Nephron progenitor cell (in vitro differentiated cells): ENCODE measurements around the gene TTLL6.

ENCODE experiments used
- DNase-seq: peaks from one replicate; pipeline ENCODE4 v3.0.0; 2021
- H3K27ac Mint-ChIP-seq: 2 replicates; pipeline ENCODE4 v1.8.0; 2021; ENCODE audit warnings: mild to moderate bottlenecking, moderate library complexity, mixed read lengths
- H3K27me3 Mint-ChIP-seq: 2 replicates; pipeline ENCODE4 v1.8.0; 2021; ENCODE audit warnings: mild to moderate bottlenecking, low read depth, mixed read lengths; ENCODE audit not compliant: poor library complexity
- H3K36me3 Mint-ChIP-seq: 2 replicates; pipeline ENCODE4 v1.8.0; 2021; ENCODE audit warnings: low read depth, mixed read lengths
- H3K4me1 Mint-ChIP-seq: 2 replicates; pipeline ENCODE4 v1.8.0; 2021; ENCODE audit warnings: mixed read lengths
- H3K4me3 Mint-ChIP-seq: 2 replicates; pipeline ENCODE4 v1.8.0; 2021; ENCODE audit warnings: mild to moderate bottlenecking, moderate library complexity, mixed read lengths
- H3K9me3 Mint-ChIP-seq: 2 replicates; pipeline ENCODE4 v1.8.0; 2021; ENCODE audit warnings: mild to moderate bottlenecking, moderate library complexity, mixed read lengths
- TF ChIP-seq, protein P1 (sequence below): fragments of 200-600 bp; sonication (generic); IDR thresholded peaks from 2 replicates; pipeline ENCODE4 v1.5.0; 2021; ENCODE audit warnings: antibody characterized with exemption

The TTLL6 gene

DNA sequence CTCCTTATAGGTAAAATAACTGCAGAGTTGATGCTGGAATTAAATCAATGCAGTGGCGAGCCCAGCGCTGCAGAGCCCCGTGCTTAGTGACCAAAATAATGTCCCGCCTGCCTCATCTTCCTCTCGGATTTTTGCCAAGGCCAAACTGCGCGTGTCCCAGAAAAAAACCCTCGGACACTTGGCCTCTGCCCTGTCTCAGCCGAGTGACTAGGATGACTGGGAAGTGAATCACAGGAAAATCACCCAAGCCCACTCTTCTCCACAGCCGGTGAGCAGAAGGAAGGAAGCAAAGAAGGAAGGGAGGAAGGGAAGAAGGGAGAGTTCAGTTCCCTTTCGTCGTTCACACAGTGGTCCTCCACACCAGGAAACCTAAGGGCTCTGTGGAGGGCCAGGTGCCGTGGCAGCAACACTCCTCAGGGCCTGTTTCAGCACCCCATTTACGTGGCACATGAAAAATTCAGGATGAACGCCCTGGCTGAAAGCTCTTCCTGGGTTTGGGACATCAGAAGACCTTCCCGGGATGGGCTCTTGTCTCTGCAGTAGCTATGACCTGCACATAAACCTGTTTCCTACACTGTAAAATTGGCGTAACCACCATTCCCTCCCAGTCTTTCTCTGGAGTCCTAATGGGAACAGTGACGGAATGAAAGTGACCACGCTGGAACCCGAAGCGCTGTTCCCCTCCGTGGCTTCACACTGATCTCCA is 63.1 kb downstream of the TTLL6 start:
- H3K9me3 Mint-ChIP-seq = no peaks in the 10 kb centered on the region
- peaks cover 29% of the 10 kb centered on the region for H3K4me1 Mint-ChIP-seq
- DNase-seq = no peak
- no peak overlapping the region for H3K4me3 Mint-ChIP-seq
- no peak overlapping the region for H3K27ac Mint-ChIP-seq
- TF ChIP-seq, protein P1, sequence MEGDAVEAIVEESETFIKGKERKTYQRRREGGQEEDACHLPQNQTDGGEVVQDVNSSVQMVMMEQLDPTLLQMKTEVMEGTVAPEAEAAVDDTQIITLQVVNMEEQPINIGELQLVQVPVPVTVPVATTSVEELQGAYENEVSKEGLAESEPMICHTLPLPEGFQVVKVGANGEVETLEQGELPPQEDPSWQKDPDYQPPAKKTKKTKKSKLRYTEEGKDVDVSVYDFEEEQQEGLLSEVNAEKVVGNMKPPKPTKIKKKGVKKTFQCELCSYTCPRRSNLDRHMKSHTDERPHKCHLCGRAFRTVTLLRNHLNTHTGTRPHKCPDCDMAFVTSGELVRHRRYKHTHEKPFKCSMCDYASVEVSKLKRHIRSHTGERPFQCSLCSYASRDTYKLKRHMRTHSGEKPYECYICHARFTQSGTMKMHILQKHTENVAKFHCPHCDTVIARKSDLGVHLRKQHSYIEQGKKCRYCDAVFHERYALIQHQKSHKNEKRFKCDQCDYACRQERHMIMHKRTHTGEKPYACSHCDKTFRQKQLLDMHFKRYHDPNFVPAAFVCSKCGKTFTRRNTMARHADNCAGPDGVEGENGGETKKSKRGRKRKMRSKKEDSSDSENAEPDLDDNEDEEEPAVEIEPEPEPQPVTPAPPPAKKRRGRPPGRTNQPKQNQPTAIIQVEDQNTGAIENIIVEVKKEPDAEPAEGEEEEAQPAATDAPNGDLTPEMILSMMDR = no peak
- H3K27me3 Mint-ChIP-seq = peaks cover 100% of the 10 kb centered on the region
- no peaks in the 10 kb centered on the region for H3K36me3 Mint-ChIP-seq

GRCh38 chr17:48752399-48753288 is 64.4 kb downstream of the TTLL6 start:
- TF ChIP-seq, protein P1 = no peak
- Mint-ChIP-seq H3K4me1 (peaks cover 29% of the 10 kb centered on the region), H3K27me3 (peaks cover 100% of the 10 kb centered on the region), H3K9me3 (no peaks in the 10 kb centered on the region), H3K27ac (no peak overlapping the region), H3K36me3 (no peaks in the 10 kb centered on the region), H3K4me3 (peak overlapping the region; percentile 2)
- no peak for DNase-seq

DNA sequence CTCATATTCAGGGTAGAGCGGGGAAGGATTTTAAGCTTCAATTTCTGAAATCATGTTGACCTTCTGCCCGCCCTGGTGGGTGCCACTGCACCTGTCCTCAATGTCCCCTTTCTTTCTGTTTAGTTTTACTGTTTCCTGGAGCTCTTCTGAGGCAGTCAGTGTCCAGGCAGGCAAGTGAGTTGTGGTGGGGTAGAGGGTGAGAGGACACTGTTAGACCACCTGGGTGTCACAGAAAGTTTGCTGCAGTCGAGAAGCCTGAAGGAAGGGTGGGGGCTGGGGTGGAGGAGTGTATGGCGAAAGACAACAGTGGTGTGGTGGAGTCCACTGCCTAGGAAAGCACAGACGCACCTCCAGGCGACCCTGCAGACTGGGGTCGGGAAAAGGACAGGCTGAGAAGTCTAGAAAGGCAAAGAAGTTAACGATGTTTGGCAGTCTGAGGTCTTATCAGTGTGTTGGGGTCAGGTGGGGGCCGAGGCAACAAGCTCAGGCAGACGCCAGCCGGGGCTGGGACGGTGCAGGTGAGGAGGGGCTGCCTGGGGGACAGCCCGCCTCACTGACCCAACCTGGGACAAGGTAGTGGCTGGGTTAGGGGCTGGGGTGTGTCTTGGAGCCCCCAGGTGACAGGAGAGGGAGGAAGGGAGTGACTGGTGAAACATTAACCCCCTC is 65.2 kb downstream of the TTLL6 start:
- Mint-ChIP-seq H3K36me3 (no peaks in the 10 kb centered on the region), H3K4me3 (no peak overlapping the region), H3K4me1 (peaks cover 25% of the 10 kb centered on the region), H3K27me3 (peaks cover 100% of the 10 kb centered on the region), H3K9me3 (no peaks in the 10 kb centered on the region), H3K27ac (no peak overlapping the region)
- DNase-seq = no peak
- TF ChIP-seq, protein P1 = no peak

DNA sequence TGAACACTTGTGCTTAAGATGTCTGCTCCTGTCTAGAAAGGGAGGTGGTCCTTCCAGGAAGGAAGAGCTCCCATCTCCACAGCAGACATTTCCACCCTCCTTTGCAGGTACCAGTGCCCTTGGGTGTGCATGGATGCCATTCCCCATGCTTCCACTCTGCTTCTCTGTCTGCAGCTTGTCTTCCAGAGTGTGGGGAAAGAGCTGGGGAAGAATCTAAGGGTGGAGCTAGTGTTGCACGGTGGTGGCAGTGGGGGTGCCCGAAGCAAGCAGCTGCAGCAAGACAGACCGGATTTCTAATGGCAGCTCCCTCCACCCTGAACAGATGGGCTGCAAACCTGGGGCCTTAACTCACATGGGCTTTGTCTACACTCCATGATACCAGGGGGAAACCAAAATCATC is 65.9 kb downstream of the TTLL6 start:
- Mint-ChIP-seq H3K9me3 (no peaks in the 10 kb centered on the region), H3K36me3 (no peaks in the 10 kb centered on the region), H3K4me1 (peaks cover 29% of the 10 kb centered on the region), H3K27ac (no peak overlapping the region), H3K4me3 (no peak overlapping the region), H3K27me3 (peaks cover 100% of the 10 kb centered on the region)
- TF ChIP-seq, protein P1 = no peak
- DNase-seq = no peak

GRCh38 chr17:48749621-48750553 is 67.1 kb downstream of the TTLL6 start:
- Mint-ChIP-seq H3K4me3 (no peak overlapping the region), H3K9me3 (no peaks in the 10 kb centered on the region), H3K36me3 (no peaks in the 10 kb centered on the region), H3K27ac (no peak overlapping the region), H3K27me3 (peaks cover 100% of the 10 kb centered on the region), H3K4me1 (peaks cover 25% of the 10 kb centered on the region)
- TF ChIP-seq, protein P1 = no peak
- DNase-seq = no peak
